Activated CD4-positive, alpha-beta memory T cell treated with anti-CD3 and anti-CD28 coated beads for 36 hours (primary cell): ENCODE results near the gene PLD1. TPM values are rescaled to one million over a fixed set of nuclear protein-coding genes. Genes with fewer than 3 reads are reported as not detected.

Experiments
- CTCF ChIA-PET: fragments of 350-600 bp; sonication (Branson Sonifier 250); formaldehyde crosslinking; loops from one replicate; lab custom pipeline; 2021; ENCODE audit warnings: antibody characterized with exemption, inconsistent platforms; lab: Charles Lee
- POLR2A ChIA-PET: fragments of 350-600 bp; sonication (Branson Sonifier 250); formaldehyde crosslinking; loops from one replicate; lab custom pipeline; 2021; ENCODE audit warnings: antibody characterized with exemption; lab: Charles Lee
- DNase-seq: peaks from one replicate; pipeline ENCODE4 v3.0.0-alpha.2; 2020
- H3K27ac Mint-ChIP-seq: one replicate; pipeline ENCODE4 v1.8.0; 2021; ENCODE audit warnings: mixed read lengths
- H3K27me3 Mint-ChIP-seq: one replicate; pipeline ENCODE4 v1.8.0; 2021; ENCODE audit warnings: mixed read lengths
- H3K36me3 Mint-ChIP-seq: one replicate; pipeline ENCODE4 v1.8.0; 2021; ENCODE audit warnings: mixed read lengths
- H3K4me1 Mint-ChIP-seq: one replicate; pipeline ENCODE4 v1.8.0; 2021; ENCODE audit warnings: low read depth, mixed read lengths
- H3K4me3 Mint-ChIP-seq: one replicate; pipeline ENCODE4 v1.8.0; 2021; ENCODE audit warnings: mild to moderate bottlenecking, mixed read lengths
- H3K9me3 Mint-ChIP-seq: one replicate; pipeline ENCODE4 v1.8.0; 2021; ENCODE audit warnings: mixed read lengths
- intact Hi-C: fragments of 100-400 bp; cut with micrococcal nuclease; formaldehyde crosslinking; loops from one replicate; pipeline ENCODE4 v1.15.1; 2023
- total RNA-seq, 2 experiments: library from RNA; stranded (reverse); gene quantifications; one replicate each; pipeline ENCODE4 v1.2.3, GENCODE V29; 2021

The PLD1 gene
- total RNA-seq, 2 experiments from 2014 or later = 0.99 to 1.4 TPM

GRCh38 chr3:171812811-171813210 lies 2.5 kb upstream of the PLD1 start:
- ChIA-PET CTCF (no interaction called here), POLR2A (no interaction called here)
- Mint-ChIP-seq H3K27ac (no peak overlapping the region), H3K36me3 (no peaks in the 10 kb centered on the region), H3K27me3 (peaks cover 37% of the 10 kb centered on the region), H3K4me3 (no peak overlapping the region), H3K9me3 (no peaks in the 10 kb centered on the region), H3K4me1 (peaks cover 18% of the 10 kb centered on the region)
- intact Hi-C loops = no loop called here
- no peak for DNase-seq

GRCh38 chr3:171811913-171812335 lies 1.6 kb upstream of the PLD1 start:
- Mint-ChIP-seq H3K4me1 (peaks cover 18% of the 10 kb centered on the region), H3K9me3 (no peaks in the 10 kb centered on the region), H3K27ac (no peak overlapping the region), H3K27me3 (peaks cover 42% of the 10 kb centered on the region), H3K36me3 (no peaks in the 10 kb centered on the region), H3K4me3 (no peak overlapping the region)
- ChIA-PET CTCF (interaction anchor here (0.7 kb wide), 1 partner anchor 11 kb away, joined by 3 read pairs; no protein-coding TSS in a partner anchor), POLR2A (no interaction called here)
- intact Hi-C loops = no loop called here
- no peak for DNase-seq

DNA sequence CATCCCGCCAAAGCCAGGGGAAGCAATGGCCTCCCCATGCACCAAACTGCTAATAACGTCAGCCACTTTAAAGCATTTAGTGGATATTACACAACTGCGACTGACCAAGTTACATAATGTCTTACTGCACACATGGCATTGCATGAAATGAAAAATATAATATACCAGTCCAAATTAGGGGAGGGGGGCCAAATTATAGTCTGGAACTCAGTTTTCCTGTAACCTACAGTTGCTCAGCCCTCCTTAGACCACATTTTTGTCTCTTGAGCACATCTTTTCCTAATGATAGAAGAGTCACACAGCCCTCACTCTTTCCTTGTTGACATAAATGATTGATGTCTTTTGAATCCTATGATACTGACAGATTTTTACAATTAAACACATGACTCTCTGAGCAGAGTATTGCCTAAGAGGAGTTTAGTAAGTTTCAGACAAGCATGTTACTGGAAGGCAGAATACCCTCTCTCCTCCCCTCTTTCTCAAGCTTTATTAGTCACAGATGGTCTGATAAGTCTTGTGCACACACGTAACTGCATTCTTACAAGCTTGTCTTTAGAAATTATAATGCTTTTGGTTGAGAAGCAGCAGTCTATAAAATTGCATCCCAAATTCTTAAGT lies 1.1 kb upstream of the PLD1 start:
- CTCF ChIA-PET = interaction anchor here (0.7 kb wide), 1 partner anchor 11 kb away, joined by 3 read pairs; no protein-coding TSS in a partner anchor

GRCh38 chr3:171810629-171811294 lies 479 bp upstream of the PLD1 start:
- no peak for DNase-seq
- ChIA-PET CTCF (interaction anchor here (1.6 kb wide), 1 partner anchor 108 kb away, joined by 4 read pairs; no protein-coding TSS in a partner anchor), POLR2A (no interaction called here)
- no peak overlapping the region for H3K27ac Mint-ChIP-seq
- intact Hi-C loops = no loop called here
- no peaks in the 10 kb centered on the region for H3K9me3 Mint-ChIP-seq
- peak overlapping the region; percentile 72 for H3K4me3 Mint-ChIP-seq
- H3K27me3 Mint-ChIP-seq = peaks cover 42% of the 10 kb centered on the region
- peaks cover 18% of the 10 kb centered on the region for H3K4me1 Mint-ChIP-seq
- H3K36me3 Mint-ChIP-seq = no peaks in the 10 kb centered on the region

More for the DNA sequence above, 1.1 kb upstream of the PLD1 start:
- H3K4me3 Mint-ChIP-seq = no peak overlapping the region
- no peak overlapping the region for H3K27ac Mint-ChIP-seq
- intact Hi-C loops = no loop called here
- H3K27me3 Mint-ChIP-seq = peaks cover 42% of the 10 kb centered on the region
- DNase-seq = no peak
- no peaks in the 10 kb centered on the region for H3K36me3 Mint-ChIP-seq
- POLR2A ChIA-PET = no interaction called here
- H3K9me3 Mint-ChIP-seq = no peaks in the 10 kb centered on the region
- H3K4me1 Mint-ChIP-seq = peaks cover 18% of the 10 kb centered on the region

- Mint-ChIP-seq H3K9me3 (no peaks in the 10 kb centered on the region), H3K4me1 (peaks cover 18% of the 10 kb centered on the region), H3K27me3 (peaks cover 39% of the 10 kb centered on the region), H3K36me3 (no peaks in the 10 kb centered on the region), H3K4me3 (peak overlapping the region; percentile 72), H3K27ac (no peak overlapping the region)
- ChIA-PET POLR2A (no interaction called here), CTCF (interaction anchor here (1.6 kb wide), 1 partner anchor 107 kb away, joined by 4 read pairs; no protein-coding TSS in a partner anchor)
- DNase-seq = no peak
- intact Hi-C loops = no loop called here
Measured at GRCh38 chr3:171809611-171809860, 747 bp downstream of the PLD1 start.

- Mint-ChIP-seq H3K4me3 (no peak overlapping the region), H3K36me3 (no peaks in the 10 kb centered on the region), H3K9me3 (no peaks in the 10 kb centered on the region), H3K27me3 (peaks cover 30% of the 10 kb centered on the region), H3K4me1 (peaks cover 10% of the 10 kb centered on the region), H3K27ac (no peak overlapping the region)
- ChIA-PET CTCF (no interaction called here), POLR2A (no interaction called here)
- no peak for DNase-seq
- intact Hi-C loops = no loop called here
Measured at GRCh38 chr3:171807806-171808205, 2.5 kb downstream of the PLD1 start.

DNA sequence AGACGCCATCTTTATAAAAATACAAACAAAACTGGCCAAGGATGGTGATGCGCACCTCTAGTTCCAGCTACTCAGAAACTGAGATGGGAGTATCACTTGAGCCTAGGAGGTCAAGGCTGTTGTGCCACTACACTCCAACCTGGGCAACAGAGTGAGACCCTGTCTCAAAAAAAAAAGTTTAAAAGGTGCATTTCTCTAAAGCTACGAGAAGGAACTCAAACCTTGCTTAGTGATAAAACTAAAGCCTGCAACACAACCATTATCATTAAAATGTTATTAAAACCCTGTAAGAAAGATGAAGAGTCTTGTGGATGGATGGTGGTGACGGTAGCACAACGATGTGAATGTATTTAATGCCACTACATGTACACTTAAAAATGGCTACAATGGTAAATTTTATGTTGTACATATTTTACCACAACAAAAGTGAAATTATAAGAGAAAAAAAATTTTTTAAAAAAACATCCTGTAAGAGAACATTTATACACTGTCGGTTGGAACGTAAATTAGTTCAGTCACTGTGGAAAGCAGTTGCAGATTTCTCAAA lies 3.1 kb downstream of the PLD1 start:
- H3K27ac Mint-ChIP-seq = no peak overlapping the region
- no peak overlapping the region for H3K4me3 Mint-ChIP-seq
- no peak for DNase-seq
- peaks cover 15% of the 10 kb centered on the region for H3K4me1 Mint-ChIP-seq
- peaks cover 29% of the 10 kb centered on the region for H3K27me3 Mint-ChIP-seq
- H3K36me3 Mint-ChIP-seq = no peaks in the 10 kb centered on the region
- ChIA-PET POLR2A (no interaction called here), CTCF (interaction anchor here (1.6 kb wide), 1 partner anchor 11 kb away, joined by 4 read pairs; no protein-coding TSS in a partner anchor)
- intact Hi-C loops = no loop called here
- no peaks in the 10 kb centered on the region for H3K9me3 Mint-ChIP-seq

DNA sequence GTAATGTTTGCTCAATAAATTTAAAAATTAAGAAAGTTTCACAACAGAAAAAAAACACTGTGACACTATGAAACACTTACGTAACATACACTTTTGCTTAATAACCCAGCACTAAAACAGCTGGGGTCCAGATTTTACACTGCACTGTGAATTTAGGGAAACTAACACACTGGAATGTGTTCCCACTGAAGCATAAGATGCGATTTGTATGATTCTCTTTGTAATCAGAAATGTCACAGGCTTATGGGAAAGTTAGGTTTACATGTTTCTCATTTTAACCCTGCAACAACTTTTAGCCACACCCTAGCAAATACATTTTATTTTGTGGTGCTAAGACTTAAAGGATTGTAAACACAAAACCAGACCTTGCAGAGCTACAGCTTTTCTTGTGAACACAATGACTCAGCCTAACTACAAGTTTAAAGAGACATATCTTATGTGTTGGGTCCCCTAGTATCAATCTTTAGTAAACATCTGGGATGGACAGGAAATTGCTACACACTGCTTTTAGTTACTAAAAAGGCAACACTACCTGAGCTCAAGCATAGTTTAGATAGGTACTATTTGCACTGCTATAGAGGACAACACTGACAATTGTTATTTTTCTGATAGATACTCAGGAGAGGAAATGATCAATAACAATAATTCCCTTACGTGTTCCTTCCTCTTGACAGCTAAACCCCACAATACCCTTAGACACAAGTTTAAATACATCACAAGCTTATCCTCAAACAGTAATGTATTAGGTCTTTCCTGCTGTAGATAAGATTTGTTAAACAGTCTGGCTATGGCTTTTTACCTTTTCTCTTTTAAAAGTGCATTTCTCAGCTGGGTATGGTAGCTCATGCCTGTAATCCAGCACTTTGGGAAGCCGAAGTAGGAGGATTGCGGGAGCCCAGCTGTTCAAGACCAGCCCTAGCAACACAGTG lies 3.8 kb downstream of the PLD1 start:
- Mint-ChIP-seq H3K27me3 (peaks cover 26% of the 10 kb centered on the region), H3K9me3 (no peaks in the 10 kb centered on the region), H3K4me1 (peaks cover 22% of the 10 kb centered on the region), H3K4me3 (no peak overlapping the region), H3K36me3 (no peaks in the 10 kb centered on the region), H3K27ac (no peak overlapping the region)
- CTCF ChIA-PET = interaction anchor here (0.6 to 1.6 kb wide), 2 partner anchors 11 to 371 kb away, joined by 3 to 4 read pairs; no protein-coding TSS in a partner anchor
- POLR2A ChIA-PET = no interaction called here
- DNase-seq = no peak
- intact Hi-C loops = no loop called here

DNA sequence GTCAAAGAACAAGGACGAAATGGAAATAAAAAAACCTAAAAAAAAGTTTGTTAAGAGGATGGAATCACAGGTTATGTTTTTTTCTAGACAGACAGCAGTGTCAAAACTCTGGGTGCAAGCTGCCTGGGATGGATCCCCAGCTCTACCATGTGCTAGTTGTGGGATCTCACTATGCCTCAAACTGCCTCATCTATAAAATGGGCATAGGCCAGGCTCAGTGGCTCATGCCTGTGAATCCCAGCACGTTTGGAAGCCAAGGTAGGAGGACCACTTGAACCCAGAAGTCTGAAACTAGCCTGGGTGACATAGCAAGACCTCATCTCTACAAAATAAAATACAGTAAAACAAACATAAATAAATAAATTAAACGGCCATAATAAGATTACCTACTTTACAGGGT lies 4.6 kb downstream of the PLD1 start:
- no peak overlapping the region for H3K27ac Mint-ChIP-seq
- ChIA-PET POLR2A (no interaction called here), CTCF (interaction anchor here (1.6 kb wide), 1 partner anchor 12 kb away, joined by 4 read pairs; no protein-coding TSS in a partner anchor)
- H3K36me3 Mint-ChIP-seq = no peaks in the 10 kb centered on the region
- no peak overlapping the region for H3K4me3 Mint-ChIP-seq
- intact Hi-C loops = no loop called here
- H3K4me1 Mint-ChIP-seq = peaks cover 23% of the 10 kb centered on the region
- peaks cover 18% of the 10 kb centered on the region for H3K27me3 Mint-ChIP-seq
- no peaks in the 10 kb centered on the region for H3K9me3 Mint-ChIP-seq
- DNase-seq = no peak

DNA sequence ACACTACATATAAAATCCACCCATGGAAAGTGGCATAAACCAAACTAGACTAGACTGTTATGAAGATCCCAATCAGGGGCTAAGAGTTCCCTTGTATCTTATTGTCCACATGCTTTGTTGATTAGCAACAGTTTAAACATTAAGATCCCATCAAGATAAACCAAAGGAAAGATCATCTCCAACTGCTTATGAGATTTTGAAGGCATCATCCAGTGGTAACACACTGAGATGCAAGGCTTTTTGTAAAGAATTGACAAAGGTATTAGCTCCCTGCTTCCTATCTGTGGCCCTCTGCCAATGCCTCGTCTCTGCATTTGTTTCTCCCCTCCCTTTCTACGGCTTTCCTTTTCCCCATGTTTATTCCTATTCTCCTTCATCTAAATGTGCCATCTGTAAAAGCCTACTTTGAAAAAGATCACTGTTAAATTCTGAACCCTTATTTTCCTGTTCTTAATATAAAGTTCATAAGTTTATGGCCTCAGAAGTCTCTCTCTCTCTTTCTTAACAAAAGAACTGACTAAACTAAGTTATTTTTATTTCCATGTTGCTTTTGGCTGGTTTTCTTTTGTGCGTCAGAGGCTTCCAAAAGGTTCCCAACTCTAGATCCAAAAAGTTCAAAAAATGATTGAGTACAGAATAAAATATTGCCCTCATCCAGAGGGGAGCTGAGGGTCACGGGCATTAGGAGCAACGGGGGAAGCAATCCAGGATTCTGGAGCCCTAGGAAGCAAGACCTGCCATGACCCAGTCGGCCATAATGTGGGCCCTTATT lies 5.5 kb downstream of the PLD1 start:
- Mint-ChIP-seq H3K36me3 (no peaks in the 10 kb centered on the region), H3K4me1 (peaks cover 21% of the 10 kb centered on the region), H3K9me3 (no peaks in the 10 kb centered on the region), H3K27ac (no peak overlapping the region), H3K27me3 (peaks cover 14% of the 10 kb centered on the region), H3K4me3 (no peak overlapping the region)
- intact Hi-C loops = no loop called here
- ChIA-PET CTCF (no interaction called here), POLR2A (no interaction called here)
- no peak for DNase-seq

DNA sequence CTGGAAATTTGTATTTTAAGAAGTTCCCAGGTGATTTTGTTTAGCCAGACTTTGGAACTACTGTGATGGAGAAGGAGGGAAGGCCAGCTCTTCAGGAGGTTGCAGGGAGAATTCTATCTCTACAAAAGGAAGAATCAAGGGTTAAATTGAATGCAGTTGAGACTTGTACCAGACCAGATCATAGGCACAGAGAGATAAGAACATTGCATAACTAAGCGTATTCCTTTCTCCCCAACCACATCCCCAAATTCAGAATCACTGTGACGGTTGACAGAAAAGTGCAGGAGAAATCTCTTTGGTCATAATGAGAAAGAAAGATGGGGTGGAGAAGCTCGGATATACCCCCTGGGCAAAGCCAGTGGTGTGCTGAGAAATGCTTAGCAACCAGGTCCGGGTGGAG lies 7.2 kb downstream of the PLD1 start:
- H3K27me3 Mint-ChIP-seq = peaks cover 6% of the 10 kb centered on the region
- intact Hi-C loops = no loop called here
- H3K4me3 Mint-ChIP-seq = no peak overlapping the region
- no peaks in the 10 kb centered on the region for H3K36me3 Mint-ChIP-seq
- ChIA-PET POLR2A (no interaction called here), CTCF (interaction anchor here (1.2 kb wide), 1 partner anchor 31 kb away, joined by 4 read pairs; no protein-coding TSS in a partner anchor)
- no peak for DNase-seq
- H3K4me1 Mint-ChIP-seq = peaks cover 14% of the 10 kb centered on the region
- H3K27ac Mint-ChIP-seq = no peak overlapping the region
- no peaks in the 10 kb centered on the region for H3K9me3 Mint-ChIP-seq
